ENCODE measurements around the gene SLC10A3.

- TF ChIP-seq CTCF (IDR thresholded peaks at IDR 0.05; ENCODE audit: extremely low read depth in 1 of 2, insufficient read depth in 1 of 2, low read depth in 1 of 2, low read length in 2 of 2), result no peak
- no peak for TF ChIP-seq POLR2A (IDR thresholded peaks at IDR 0.05; ENCODE audit: low read depth, low read length)
Observed at GRCh38 chrX:154467556-154467955, 22.9 kb downstream of the SLC10A3 start.
